ENCODE data around the gene SBF2. TPM values are rescaled to one million over a fixed set of nuclear protein-coding genes. Genes with fewer than 3 reads are reported as not detected.
A peak's percentile ranks its signal among the peaks of the same experiment; 100 is the strongest.

SBF2 gene
- total RNA-seq, 2 donors from 2014 or later: 18.5 to 25.8 TPM

DNA sequence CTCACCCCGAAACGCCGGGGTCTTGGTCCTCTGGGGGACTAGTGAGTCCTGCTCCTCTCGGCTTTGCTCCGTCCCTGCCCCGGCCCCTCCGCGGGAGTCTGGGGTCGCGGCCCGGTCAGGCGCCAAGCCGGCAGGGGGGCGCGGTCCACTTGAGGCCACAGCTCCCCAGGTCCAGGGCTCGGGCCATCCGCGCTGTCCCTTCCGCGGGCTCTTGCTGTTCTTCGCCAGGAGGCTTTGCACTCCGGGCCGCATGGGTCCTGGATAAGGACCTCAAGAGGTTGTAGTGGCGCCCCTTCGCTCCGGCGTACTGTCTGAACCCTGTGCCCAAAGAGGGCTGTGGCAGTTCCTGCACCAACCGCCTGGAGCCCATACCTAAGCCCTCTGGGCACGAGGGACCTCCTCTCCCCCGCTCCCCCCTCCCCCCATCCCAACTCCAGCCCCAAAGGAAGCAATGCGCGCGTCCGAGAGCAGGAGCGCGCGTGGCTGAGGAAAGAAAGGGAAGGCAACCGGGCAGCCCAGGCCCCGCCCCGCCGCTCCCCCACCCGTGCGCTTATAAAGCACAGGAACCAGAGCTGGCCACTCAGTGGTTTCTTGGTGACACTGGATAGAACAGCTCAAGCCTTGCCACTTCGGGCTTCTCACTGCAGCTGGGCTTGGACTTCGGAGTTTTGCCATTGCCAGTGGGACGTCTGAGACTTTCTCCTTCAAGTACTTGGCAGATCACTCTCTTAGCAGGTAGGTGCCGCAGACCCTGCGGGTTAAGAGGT lies 10.7 kb upstream of the SBF2 start, which contains the start of gene ADM:
Gene ADM (plus strand): TSS at position 579 of the 767 bp plus-strand sequence. CDS start 628 bp downstream, outside the sequence.
- peak; percentile 89 for DNase-seq
- intact Hi-C loops (cut with DNase I): loop anchor here (5.0 to 10.0 kb wide), 4 partner anchors 97 to 690 kb away; no protein-coding TSS in a partner anchor
- peak; percentile 57 to 58 for ATAC-seq

DNA sequence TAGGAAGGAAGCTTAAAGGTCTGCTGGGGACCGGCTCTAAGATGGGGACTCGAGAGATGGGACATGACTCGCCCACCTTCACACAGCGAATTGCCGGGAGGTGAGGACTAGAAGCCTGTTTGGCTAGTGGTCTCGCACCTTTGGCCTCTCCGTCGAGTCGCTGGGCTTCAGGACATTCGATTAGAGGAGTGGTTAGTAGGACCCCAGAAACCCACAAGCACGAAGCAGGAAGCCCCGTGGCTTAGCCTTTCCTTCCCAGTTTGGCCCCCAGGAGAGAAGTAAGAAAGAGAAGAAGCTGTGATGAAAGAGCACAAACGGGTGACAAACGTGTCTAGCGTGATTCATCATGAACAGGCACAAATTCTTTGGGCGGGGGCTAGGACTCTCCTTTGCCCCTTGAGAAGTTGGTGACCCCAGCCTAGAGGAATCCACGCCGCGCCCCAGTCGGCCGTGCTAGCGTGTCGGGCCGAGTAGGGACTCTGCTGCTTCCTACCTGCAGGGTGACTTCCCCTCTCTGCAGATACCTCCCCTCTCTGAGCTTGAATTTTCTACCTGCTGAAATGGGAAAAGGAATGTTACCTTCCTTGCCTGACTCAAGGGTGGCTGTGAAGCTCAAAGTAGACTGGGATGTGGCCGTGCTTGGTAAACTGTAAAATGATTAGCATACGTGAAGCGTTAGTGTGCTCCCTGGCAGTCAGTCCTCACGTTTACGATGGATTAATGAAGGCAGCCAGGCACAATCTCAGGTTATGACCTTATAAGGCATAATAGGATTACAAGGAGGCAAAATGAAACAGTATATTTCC lies 9.7 kb upstream of the SBF2 start:
- DNase-seq (no peak), ATAC-seq (no peak)
- intact Hi-C loops (cut with DNase I): loop anchor here (10.0 kb wide), 2 partner anchors 99 to 689 kb away; no protein-coding TSS in a partner anchor

DNA sequence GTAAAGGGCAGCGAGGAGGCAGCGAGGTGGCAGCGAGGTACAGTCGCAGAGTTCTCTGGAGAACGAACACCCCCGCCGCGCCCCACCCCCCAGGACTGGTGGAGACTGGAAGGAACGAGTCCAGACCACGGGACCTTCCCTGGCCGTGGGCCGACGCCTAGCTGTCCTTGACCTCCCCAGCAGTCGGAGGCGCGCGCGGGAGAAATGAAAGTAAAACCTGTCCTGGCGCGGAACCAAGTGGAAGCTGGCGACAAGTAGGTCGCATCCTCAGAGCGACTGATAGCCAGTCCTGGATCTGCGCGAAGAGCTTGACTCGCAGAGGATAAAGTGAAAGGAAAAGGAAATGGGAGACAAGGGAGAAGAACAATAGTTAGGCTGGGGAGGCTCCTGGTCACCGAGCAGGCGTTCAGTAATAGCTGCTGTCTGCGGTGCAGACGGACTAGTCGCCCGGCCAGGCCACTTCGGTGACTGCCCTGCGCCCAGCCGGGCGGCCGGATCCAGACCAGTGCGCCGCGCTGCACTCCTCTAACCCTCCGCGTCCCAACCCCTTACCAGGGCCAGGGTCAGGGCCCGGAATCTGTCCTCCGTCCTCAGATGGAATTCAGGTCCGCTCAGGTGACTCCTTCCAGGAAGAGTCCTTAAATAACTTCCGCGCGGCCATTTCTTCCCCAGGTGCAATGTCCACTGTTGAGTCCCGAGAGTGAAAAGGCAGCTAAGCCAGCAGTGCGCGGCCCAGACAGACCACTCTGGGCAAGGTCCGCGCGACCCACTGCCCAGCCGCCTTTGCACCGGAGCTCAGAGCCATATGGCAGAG lies 8.9 kb upstream of the SBF2 start:
- ATAC-seq (peak; percentile 16 to 41), DNase-seq (peak; percentile 85)
- intact Hi-C loops (cut with DNase I): loop anchor here (10.0 kb wide), 2 partner anchors 98 to 688 kb away; no protein-coding TSS in a partner anchor

DNA sequence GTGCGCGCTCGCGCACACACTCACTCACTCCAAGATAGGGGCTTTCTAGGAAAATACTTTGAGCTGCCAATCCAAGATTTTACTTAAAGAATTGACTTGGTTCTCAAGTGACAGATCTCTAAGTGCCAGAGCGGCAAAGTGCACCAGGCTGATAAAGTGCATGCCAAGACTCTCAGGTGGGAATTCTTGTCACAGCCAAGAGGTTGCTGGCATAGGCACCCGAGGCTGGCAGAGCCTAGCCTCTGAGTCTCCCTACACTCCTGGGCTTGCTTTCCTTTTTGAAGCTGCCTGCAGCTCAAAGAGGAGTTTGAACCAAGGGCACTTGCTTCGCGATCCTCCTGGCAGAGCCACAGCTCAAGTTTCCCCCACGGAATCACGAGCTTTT lies 8.3 kb upstream of the SBF2 start:
- DNase-seq (no peak), ATAC-seq (peak in 1 of 2 donors; percentile 0)
- intact Hi-C loops (cut with DNase I): loop anchor here (10.0 kb wide), 2 partner anchors 98 to 688 kb away; no protein-coding TSS in a partner anchor

DNA sequence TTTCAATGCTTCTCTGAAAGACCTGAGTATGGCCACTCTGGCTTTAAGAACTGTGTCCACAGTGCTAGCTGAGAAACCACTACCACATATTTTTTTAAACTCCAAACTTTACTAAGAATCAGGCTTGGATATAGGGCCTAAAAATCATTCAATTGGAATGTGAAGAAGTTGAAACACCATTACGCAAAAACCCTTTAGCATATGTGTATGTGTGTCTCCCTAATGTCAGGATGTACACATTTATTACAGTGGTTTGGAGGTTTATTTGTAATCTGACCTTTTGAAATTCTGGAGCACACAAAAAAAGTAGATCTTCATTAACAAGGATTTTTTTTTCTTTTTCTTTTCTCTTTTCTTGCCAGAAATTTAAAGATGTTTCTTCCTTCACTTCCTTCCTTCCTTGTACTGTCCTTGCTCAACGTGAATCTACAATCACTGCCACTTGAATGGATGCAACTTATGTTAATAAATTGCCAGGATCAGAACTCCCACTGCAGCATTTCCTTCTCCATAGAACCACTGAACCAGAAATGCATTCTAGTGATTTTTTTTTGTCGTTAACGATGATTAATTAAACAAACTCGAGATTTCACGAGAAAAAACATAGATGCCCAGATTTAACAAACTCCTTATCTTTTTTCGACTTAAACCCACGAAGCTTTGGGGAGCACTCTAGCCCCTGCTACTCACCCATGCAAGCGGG lies 7.8 kb upstream of the SBF2 start:
- DNase-seq: no peak
- intact Hi-C loops (cut with DNase I): loop anchor here (10.0 kb wide), 2 partner anchors 97 to 687 kb away; no protein-coding TSS in a partner anchor
- no peak for ATAC-seq

DNA sequence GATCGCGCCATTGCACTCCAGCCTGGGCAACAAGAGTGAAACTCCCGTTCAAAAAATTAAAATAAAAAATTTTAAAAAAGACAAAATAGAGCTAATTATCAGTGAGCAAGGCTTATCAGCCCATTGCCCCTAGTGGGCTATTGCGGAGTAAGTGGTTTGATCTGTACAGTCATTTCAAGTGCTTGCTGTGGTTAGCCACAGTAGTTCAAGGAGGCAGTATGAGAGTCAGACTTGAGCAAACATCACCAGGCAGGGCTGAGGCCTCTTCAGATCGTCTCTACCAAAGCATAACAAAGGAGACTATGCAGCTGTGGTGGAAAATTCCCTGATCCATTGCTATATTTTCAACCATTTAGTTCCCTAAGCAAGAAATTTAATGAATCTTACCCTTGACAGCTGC lies 4.3 kb upstream of the SBF2 start:
- no peak for ATAC-seq
- intact Hi-C loops (cut with DNase I): no loop called here

DNA sequence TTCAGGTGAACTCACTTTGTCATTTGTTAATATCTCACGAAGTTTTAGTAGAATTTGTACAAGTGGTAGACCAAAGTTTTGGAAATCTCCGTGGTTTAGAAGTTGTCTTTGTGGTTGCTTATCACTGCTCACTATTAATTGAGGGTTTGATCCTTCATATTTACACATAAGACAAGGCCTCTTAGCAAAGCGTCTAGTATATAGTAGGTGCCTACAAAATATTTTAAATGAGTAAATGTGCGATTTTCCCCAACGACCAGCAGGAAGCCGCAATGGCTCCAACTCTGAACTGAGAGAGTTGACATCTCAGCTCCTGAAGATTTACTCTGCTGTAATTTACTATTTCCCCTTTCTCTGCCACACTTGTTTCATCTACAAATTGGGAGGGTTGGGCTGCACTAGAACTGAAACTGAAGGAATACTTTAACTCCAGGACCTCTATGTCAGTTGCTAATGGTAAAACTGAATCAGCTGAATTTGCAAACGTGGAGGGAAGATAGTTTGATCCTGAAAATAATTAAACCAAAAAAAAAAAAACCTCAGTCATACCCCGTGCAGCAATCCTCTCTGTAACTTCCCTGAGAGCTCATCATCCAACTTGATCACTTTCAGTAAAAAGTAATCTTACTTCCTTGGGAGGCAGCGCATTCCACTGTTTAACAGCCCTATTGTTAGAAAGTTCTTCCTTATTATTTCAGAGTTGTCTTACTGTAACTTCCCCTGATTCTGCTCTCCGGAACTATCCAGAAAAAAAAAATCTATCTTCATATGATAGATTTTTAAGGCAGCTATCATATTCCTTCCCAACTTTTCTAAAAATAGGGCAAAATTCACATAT lies 1.3 kb upstream of the SBF2 start:
- ATAC-seq (no peak), DNase-seq (no peak)
- intact Hi-C loops (cut with DNase I): no loop called here

More for the DNA sequence above, 4.3 kb upstream of the SBF2 start:
- no peak for DNase-seq

DNA sequence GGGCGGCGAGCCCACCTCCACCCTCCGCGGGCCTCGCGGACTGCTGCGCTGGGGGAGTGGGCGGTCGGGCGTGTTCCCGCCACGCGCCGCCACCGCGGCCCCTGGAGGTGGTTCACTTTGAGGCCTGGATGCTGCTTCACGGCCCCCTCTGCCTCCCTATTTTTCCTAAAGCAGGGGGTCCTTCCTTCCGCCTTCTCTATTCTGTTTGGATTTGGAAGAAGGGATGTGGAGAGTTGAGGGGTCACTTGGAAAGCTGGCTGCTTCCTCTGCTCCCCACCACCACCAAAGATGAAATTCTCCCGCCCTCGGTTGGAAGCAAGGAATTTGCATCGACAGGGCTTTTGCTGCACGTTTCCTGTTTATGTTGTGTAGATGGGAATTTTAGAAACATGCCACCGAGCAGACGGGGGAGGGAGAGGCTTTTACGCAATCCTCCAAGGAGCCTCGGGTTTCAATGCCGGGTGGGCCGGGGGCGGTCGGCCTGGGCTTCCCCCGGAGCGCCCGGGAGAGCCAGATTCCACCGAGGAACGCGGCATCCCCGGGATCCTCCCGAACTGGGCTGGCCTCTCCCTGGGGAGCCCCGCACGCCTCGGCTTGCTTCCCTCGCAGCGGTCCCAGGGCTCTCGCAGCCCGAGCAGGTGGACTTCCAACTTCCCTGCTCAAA lies 403 bp upstream of the SBF2 start:
- ATAC-seq: peak; percentile 23 to 36
- DNase-seq: peak; percentile 47
- intact Hi-C loops (cut with DNase I): no loop called here

DNA sequence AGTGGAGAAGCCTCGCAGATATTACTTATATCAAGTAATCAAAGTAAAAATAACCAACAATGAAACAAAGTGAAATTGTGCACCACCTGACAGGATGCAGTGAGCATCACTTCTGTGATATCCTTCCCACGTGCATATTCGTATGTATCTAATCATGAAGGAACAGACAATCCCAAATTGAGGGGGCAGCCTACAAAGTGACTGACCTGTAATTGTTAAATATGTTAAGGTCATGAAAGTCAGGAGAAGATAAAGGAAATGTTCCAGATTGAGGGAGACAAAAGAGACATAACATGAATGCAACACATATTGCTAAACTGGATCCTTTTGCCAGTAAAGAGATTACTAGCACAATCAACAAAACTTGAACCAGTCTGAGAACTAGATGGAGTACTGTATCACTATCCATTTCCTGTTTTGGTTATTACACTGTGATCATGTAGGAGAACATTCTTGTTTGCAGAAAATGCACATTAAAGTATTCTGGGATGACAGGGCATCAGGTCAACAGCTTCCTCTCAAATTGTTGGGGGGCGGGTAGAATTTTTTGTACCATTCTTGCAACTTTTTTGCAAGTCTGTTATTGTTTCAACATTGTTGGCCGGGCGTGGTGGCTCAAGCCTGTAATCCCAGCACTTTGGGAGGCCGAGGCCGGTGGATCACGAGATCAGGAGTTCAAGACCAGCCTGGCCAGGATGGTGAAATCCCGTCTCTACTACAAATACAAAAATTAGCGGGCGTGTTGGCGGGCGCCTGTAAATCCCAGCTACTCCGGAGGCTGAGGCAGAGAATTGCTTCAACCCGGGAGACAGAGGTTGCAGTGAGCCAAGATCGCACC lies 2.0 kb downstream of the SBF2 start:
- DNase-seq (no peak), ATAC-seq (no peak)
- intact Hi-C loops (cut with DNase I): no loop called here

DNA sequence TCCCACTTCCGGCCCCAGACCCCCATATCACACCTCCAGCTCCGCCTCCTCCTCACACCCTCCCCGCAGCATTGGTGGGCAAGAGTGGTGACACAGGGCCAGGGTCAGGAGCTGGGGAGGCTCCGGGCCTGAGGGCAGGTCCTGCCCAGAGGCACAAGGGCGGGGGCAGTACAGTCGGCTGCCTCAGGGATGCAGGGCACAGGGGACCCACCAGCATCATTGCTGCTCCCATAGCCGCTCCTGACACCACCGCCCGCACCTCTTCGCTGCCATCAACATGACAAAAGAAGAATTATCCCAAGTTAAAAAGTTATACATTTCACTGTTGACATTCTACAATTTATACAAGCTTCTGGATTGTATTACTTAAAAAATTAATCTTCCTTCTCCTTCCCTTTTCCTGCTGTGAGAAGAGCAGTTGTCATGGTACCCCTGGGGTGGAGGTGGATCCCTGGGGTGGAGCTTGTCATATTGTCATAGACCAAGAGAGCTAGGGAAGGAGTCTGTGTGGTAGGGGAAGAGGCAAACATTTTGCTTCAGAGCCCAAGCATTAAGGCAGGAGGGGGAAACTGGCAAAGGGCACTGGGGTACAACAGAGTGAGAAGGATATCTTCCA lies 4.1 kb downstream of the SBF2 start:
- intact Hi-C loops (cut with DNase I): no loop called here
- ATAC-seq: no peak
- DNase-seq: no peak

DNA sequence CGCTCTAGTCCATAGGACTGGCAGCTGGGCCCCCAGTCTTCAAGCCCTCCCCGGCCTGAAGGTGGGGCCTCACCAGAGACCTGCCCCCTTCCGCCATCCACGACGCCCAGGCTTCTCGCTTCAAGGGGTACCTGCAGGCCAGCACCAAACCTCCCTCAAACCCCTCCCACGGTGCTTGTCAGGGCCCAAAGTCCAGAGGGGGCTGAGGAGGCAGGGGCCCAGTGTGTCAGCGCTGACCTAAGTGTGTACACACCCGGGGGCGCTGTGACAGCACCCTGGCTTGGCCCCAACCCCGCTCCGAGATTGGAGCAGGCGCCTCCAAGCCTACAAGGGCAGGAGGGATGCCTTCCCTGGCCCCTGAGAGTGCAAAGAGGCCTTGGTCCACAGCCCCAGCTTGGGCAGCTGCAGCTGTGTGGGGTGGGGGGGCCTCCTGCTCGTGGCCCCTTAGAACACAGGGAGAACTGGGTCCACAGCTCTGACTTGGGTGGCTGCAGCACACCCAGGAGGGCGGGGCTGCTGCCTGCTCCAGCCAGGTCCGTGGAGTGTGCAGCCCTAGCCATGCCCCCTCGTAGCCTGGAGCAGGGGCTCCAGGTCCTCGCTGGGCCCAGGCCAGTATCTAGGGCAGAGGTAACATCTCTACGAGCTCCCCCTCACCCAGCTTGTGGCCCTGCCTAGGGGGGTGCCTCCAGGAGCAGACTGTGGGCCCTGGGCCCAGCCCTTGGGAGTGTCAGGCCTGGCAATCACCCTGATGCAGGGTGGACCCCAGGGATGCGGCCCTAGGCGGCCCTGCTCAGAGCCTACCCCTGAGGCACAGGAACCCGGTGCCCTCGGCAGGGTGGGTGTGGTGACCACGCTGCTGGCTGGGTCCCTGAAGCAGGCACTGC lies 4.9 kb downstream of the SBF2 start:
- DNase-seq: no peak
- ATAC-seq: no peak
- intact Hi-C loops (cut with DNase I): no loop called here

DNA sequence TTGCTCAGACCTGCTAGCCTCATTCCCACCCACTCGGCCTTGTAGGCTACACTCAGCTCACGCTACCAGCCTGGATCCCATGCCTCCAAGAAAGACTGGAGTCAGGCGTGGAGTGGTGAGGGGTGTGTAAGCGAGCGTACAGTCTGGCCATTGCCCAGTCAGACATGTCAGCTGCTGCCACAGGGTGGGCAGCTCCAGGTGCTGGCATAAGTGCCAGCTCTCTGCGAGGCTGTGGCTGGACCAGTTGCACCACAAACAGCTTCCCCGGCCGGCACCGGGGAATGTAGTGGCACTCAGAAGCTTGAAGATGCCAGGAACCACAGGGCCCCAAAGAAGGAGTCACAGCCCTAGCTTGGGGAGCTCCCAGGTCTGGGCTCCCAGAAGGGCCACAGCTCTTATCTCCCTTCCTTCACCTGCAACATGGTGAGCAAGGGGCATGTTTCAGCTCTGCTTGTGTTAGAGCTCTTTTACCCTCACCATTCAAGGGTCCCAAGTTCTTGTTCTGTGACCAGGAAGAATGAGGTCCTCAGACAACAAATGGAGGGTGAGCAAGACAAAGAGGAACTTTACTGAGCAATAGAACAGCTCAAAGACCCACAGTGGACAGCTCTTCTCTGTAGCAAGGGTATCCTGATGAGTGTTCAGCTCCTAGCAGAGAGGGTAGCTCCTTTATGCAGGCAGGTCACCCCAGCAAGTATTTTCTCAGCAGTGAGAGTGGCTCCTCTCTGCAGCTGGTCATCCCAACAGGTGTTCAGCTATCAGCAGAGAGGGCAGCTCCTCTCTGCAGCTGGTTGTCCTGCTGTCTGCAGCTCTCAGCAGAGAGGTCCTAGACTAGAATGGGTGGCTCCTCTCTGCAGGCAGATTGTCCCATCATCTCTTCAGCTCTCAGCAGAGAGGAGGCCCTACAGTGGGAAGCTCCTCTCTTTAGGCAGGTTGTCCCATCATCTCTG lies 6.0 kb downstream of the SBF2 start:
- ATAC-seq (no peak), DNase-seq (no peak)
- intact Hi-C loops (cut with DNase I): no loop called here

DNA sequence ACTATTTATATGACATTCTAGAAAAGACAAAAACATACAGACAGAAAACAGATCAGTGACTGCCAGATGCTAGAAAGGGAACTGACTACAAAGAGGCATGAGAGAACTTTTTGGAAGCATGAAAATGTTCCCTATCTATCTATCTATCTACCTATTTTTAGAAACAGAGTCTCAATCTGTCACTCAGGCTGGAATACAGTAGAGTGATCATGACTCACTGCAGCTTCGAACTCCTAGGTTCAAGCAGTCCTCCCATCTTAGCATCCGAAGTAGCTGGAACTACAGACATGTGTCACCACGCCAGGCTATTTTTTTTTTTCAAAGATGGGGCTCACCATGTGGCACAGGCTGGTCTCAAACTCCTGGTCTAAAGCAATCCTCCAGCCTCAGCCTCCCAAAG lies 6.9 kb downstream of the SBF2 start:
- intact Hi-C loops (cut with DNase I): no loop called here
- DNase-seq: no peak
- no peak for ATAC-seq
